ENCODE measurements around the gene EWSR1. TPM values are rescaled to one million over a fixed set of nuclear protein-coding genes. Genes with fewer than 3 reads are reported as not detected.

The EWSR1 gene
- total RNA-seq, 1 donor = 139 TPM

GRCh38 chr22:29270475-29271271 lies 2.6 kb downstream of the EWSR1 start:
- peaks cover 100% of the 10 kb centered on the region for H3K79me2 ChIP-seq (ENCODE audit: insufficient read depth, low read length)
- DNase-seq (ENCODE audit: insufficient read length, low spot score, missing footprints) = peak; percentile 9
- no peaks in the 10 kb centered on the region for H3K9me3 ChIP-seq (ENCODE audit: low read depth, low read length)
- TF ChIP-seq CTCF (IDR thresholded peaks at IDR 0.05; ENCODE audit: extremely low read depth, low read depth, low read length) = no peak
- H3K27ac ChIP-seq (ENCODE audit: low read depth, low read length) = peak overlapping the region; percentile 100
- peaks cover 56% of the 10 kb centered on the region for H3K36me3 ChIP-seq (ENCODE audit: insufficient read depth, low read length)
- H3K4me2 ChIP-seq (ENCODE audit: insufficient read depth, low read length) = peak overlapping the region; percentile 98
- H3K4me1 ChIP-seq (ENCODE audit: insufficient read depth, low read length) = peaks cover 48% of the 10 kb centered on the region
- peaks cover 72% of the 10 kb centered on the region for H4K20me1 ChIP-seq (ENCODE audit: insufficient read depth, low read length)
- H2AFZ ChIP-seq (ENCODE audit: low read length) = no peak overlapping the region
- peak overlapping the region; percentile 98 for H3K4me3 ChIP-seq (ENCODE audit: insufficient read depth, low read length)
- H3K27me3 ChIP-seq (ENCODE audit: insufficient read depth, low read length) = no peaks in the 10 kb centered on the region

GRCh38 chr22:29272624-29273023 lies 4.6 kb downstream of the EWSR1 start:
- H4K20me1 ChIP-seq (ENCODE audit: insufficient read depth, low read length) = peaks cover 92% of the 10 kb centered on the region
- H3K27me3 ChIP-seq (ENCODE audit: insufficient read depth, low read length) = no peaks in the 10 kb centered on the region
- no peak overlapping the region for H3K4me3 ChIP-seq (ENCODE audit: insufficient read depth, low read length)
- no peak overlapping the region for H3K27ac ChIP-seq (ENCODE audit: low read depth, low read length)
- no peaks in the 10 kb centered on the region for H3K9me3 ChIP-seq (ENCODE audit: low read depth, low read length)
- H3K4me1 ChIP-seq (ENCODE audit: insufficient read depth, low read length) = peaks cover 34% of the 10 kb centered on the region
- TF ChIP-seq CTCF (IDR thresholded peaks at IDR 0.05; ENCODE audit: extremely low read depth, low read depth, low read length) = no peak
- no peak overlapping the region for H3K4me2 ChIP-seq (ENCODE audit: insufficient read depth, low read length)
- peaks cover 75% of the 10 kb centered on the region for H3K36me3 ChIP-seq (ENCODE audit: insufficient read depth, low read length)
- H3K79me2 ChIP-seq (ENCODE audit: insufficient read depth, low read length) = peaks cover 100% of the 10 kb centered on the region
- no peak overlapping the region for H2AFZ ChIP-seq (ENCODE audit: low read length)
- no peak for DNase-seq (ENCODE audit: insufficient read length, low spot score, missing footprints)

- no peaks in the 10 kb centered on the region for H3K9me3 ChIP-seq (ENCODE audit: low read depth, low read length)
- no peak overlapping the region for H3K4me2 ChIP-seq (ENCODE audit: insufficient read depth, low read length)
- no peak overlapping the region for H2AFZ ChIP-seq (ENCODE audit: low read length)
- H3K4me3 ChIP-seq (ENCODE audit: insufficient read depth, low read length) = no peak overlapping the region
- peaks cover 22% of the 10 kb centered on the region for H3K4me1 ChIP-seq (ENCODE audit: insufficient read depth, low read length)
- no peaks in the 10 kb centered on the region for H3K27me3 ChIP-seq (ENCODE audit: insufficient read depth, low read length)
- peaks cover 91% of the 10 kb centered on the region for H3K36me3 ChIP-seq (ENCODE audit: insufficient read depth, low read length)
- no peak for TF ChIP-seq CTCF (IDR thresholded peaks at IDR 0.05; ENCODE audit: extremely low read depth, low read depth, low read length)
- H3K27ac ChIP-seq (ENCODE audit: low read depth, low read length) = peak overlapping the region; percentile 39
- no peak for DNase-seq (ENCODE audit: insufficient read length, low spot score, missing footprints)
- peaks cover 94% of the 10 kb centered on the region for H4K20me1 ChIP-seq (ENCODE audit: insufficient read depth, low read length)
- H3K79me2 ChIP-seq (ENCODE audit: insufficient read depth, low read length) = peaks cover 99% of the 10 kb centered on the region
Measured at GRCh38 chr22:29275167-29275566, 7.1 kb downstream of the EWSR1 start.

GRCh38 chr22:29275819-29276565 lies 7.9 kb downstream of the EWSR1 start:
- DNase-seq (ENCODE audit: insufficient read length, low spot score, missing footprints) = no peak
- no peak for TF ChIP-seq CTCF (IDR thresholded peaks at IDR 0.05; ENCODE audit: extremely low read depth, low read depth, low read length)
- Histone ChIP-seq H3K79me2 (ENCODE audit: insufficient read depth, low read length) (peaks cover 96% of the 10 kb centered on the region), H3K9me3 (ENCODE audit: low read depth, low read length) (no peaks in the 10 kb centered on the region), H4K20me1 (ENCODE audit: insufficient read depth, low read length) (peaks cover 90% of the 10 kb centered on the region), H3K4me1 (ENCODE audit: insufficient read depth, low read length) (peaks cover 15% of the 10 kb centered on the region), H3K36me3 (ENCODE audit: insufficient read depth, low read length) (peaks cover 92% of the 10 kb centered on the region), H2AFZ (ENCODE audit: low read length) (no peak overlapping the region), H3K27me3 (ENCODE audit: insufficient read depth, low read length) (no peaks in the 10 kb centered on the region), H3K4me3 (ENCODE audit: insufficient read depth, low read length) (no peak overlapping the region), H3K4me2 (ENCODE audit: insufficient read depth, low read length) (no peak overlapping the region), H3K27ac (ENCODE audit: low read depth, low read length) (no peak overlapping the region)
